ENCODE results near the gene CWC27.

DNA sequence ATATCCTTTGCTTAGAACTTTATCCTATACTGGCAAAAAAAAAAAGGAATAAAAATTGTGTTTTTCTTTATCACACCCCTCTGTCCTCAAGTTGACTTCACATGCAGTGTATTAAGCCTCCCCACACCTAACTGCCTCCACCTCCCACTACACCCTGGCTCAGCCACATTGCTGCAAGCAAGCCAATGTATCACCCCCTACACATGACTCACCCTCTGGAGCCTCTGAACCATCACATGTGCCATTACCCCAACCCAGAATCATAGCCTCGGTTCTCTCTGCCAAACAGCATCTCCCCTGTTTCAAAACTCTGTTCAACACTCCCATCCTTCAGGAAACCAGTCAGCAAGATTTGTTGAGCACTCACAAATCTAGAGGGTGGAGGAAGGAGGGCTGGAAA, 209.0 kb downstream of the CWC27 start:
- TF ChIP-seq, protein P1, sequence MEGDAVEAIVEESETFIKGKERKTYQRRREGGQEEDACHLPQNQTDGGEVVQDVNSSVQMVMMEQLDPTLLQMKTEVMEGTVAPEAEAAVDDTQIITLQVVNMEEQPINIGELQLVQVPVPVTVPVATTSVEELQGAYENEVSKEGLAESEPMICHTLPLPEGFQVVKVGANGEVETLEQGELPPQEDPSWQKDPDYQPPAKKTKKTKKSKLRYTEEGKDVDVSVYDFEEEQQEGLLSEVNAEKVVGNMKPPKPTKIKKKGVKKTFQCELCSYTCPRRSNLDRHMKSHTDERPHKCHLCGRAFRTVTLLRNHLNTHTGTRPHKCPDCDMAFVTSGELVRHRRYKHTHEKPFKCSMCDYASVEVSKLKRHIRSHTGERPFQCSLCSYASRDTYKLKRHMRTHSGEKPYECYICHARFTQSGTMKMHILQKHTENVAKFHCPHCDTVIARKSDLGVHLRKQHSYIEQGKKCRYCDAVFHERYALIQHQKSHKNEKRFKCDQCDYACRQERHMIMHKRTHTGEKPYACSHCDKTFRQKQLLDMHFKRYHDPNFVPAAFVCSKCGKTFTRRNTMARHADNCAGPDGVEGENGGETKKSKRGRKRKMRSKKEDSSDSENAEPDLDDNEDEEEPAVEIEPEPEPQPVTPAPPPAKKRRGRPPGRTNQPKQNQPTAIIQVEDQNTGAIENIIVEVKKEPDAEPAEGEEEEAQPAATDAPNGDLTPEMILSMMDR (IDR thresholded peaks at IDR 0.05; ENCODE audit: insufficient read depth, low read length) = no peak
- TF ChIP-seq POLR2AphosphoS5 (IDR thresholded peaks at IDR 0.05; ENCODE audit: low read depth) = no peak
- TF ChIP-seq, protein P2, sequence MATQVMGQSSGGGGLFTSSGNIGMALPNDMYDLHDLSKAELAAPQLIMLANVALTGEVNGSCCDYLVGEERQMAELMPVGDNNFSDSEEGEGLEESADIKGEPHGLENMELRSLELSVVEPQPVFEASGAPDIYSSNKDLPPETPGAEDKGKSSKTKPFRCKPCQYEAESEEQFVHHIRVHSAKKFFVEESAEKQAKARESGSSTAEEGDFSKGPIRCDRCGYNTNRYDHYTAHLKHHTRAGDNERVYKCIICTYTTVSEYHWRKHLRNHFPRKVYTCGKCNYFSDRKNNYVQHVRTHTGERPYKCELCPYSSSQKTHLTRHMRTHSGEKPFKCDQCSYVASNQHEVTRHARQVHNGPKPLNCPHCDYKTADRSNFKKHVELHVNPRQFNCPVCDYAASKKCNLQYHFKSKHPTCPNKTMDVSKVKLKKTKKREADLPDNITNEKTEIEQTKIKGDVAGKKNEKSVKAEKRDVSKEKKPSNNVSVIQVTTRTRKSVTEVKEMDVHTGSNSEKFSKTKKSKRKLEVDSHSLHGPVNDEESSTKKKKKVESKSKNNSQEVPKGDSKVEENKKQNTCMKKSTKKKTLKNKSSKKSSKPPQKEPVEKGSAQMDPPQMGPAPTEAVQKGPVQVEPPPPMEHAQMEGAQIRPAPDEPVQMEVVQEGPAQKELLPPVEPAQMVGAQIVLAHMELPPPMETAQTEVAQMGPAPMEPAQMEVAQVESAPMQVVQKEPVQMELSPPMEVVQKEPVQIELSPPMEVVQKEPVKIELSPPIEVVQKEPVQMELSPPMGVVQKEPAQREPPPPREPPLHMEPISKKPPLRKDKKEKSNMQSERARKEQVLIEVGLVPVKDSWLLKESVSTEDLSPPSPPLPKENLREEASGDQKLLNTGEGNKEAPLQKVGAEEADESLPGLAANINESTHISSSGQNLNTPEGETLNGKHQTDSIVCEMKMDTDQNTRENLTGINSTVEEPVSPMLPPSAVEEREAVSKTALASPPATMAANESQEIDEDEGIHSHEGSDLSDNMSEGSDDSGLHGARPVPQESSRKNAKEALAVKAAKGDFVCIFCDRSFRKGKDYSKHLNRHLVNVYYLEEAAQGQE (IDR thresholded peaks at IDR 0.05; ENCODE audit: insufficient replicate concordance, low read depth) = no peak
